CD4-positive, alpha-beta T cell (primary cell): Measurements from ENCODE around the gene CUTC. TPM values are rescaled to one million over a fixed set of nuclear protein-coding genes. Genes with fewer than 3 reads are reported as not detected.
"Not testable (repeated sequence)": the region's sequence is repeated elsewhere in the genome, so short reads cannot be mapped to it uniquely, and the experiment has no call there.

ENCODE experiments used
- ATAC-seq: fragments of 200-7000 bp; cut with Tn5 transposase; one replicate; pipeline ENCODE4 v1.10.0; 2022; ENCODE audit warnings: mild to moderate bottlenecking; ENCODE audit not compliant: poor library complexity
- CTCF ChIA-PET: fragments of 350-600 bp; sonication (Branson Sonifier 250); formaldehyde crosslinking; loops from one replicate; lab custom pipeline; 2021; ENCODE audit warnings: antibody characterized with exemption, inconsistent platforms; lab: Charles Lee
- POLR2A ChIA-PET: fragments of 350-600 bp; sonication (Branson Sonifier 250); formaldehyde crosslinking; loops from one replicate; lab custom pipeline; 2021; ENCODE audit warnings: antibody characterized with exemption, inconsistent platforms; lab: Charles Lee
- DNase-seq, 14 experiments: peaks; one replicate each; pipeline ENCODE4 v3.0.0-alpha.2; 2013 to 2020; ENCODE audit warnings: mixed read lengths in 2 of 14
- H3K27ac ChIP-seq, 2 donors: one replicate each; pipeline versions ENCODE4 v1.5.1 to v1.7.0; 2013; ENCODE audit warnings: low read length in 2 of 2, low read depth in 1 of 2, mild to moderate bottlenecking in 1 of 2
- H3K27me3 ChIP-seq, 2 experiments: 1 replicate in 1 of 2; 2 replicates in 1 of 2; pipeline versions ENCODE4 v1.6.1 to v1.7.0; 2013; ENCODE audit warnings: low read length in 2 of 2, control low read depth in 1 of 2, mild to moderate bottlenecking in 1 of 2, moderate library complexity in 1 of 2; ENCODE audit not compliant: insufficient read depth in 2 of 2, control insufficient read depth in 1 of 2
- H3K36me3 ChIP-seq: one replicate; pipeline ENCODE4 v1.6.1; 2013; ENCODE audit warnings: low read length, control low read depth; ENCODE audit not compliant: insufficient read depth
- H3K4me1 ChIP-seq: one replicate; pipeline ENCODE4 v1.6.1; 2013; ENCODE audit warnings: low read length, control low read depth; ENCODE audit not compliant: insufficient read depth
- H3K4me3 ChIP-seq: one replicate; pipeline ENCODE4 v1.5.1; 2013; ENCODE audit warnings: mild to moderate bottlenecking, low read length, moderate library complexity
- H3K9me3 ChIP-seq, 2 experiments: 1 replicate in 1 of 2; 2 replicates in 1 of 2; pipeline versions ENCODE4 v1.6.1 to v1.7.0; 2013; ENCODE audit warnings: low read length in 2 of 2, mild to moderate bottlenecking in 2 of 2, control low read depth in 1 of 2, moderate library complexity in 1 of 2; ENCODE audit not compliant: control insufficient read depth in 1 of 2, insufficient read depth in 1 of 2
- H3K27ac Mint-ChIP-seq: one replicate; pipeline ENCODE4 v1.8.0; 2020; ENCODE audit warnings: mixed read lengths
- H3K27me3 Mint-ChIP-seq: one replicate; pipeline ENCODE4 v1.8.0; 2021; ENCODE audit warnings: mixed read lengths
- H3K36me3 Mint-ChIP-seq: one replicate; pipeline ENCODE4 v1.8.0; 2021; ENCODE audit warnings: low read depth, mixed read lengths
- H3K4me1 Mint-ChIP-seq: one replicate; pipeline ENCODE4 v1.8.0; 2021; ENCODE audit warnings: low read depth, mixed read lengths
- H3K4me3 Mint-ChIP-seq: one replicate; pipeline ENCODE4 v1.8.0; 2020; ENCODE audit warnings: mild to moderate bottlenecking, mixed read lengths
- H3K9me3 Mint-ChIP-seq: one replicate; pipeline ENCODE4 v1.8.0; 2020; ENCODE audit warnings: mixed read lengths
- CTCF ChIP-seq: fragments of 200-600 bp; IDR thresholded peaks from one replicate; pipeline ENCODE4 v1.8.0; 2022; ENCODE audit warnings: antibody characterized with exemption, mild to moderate bottlenecking
- intact Hi-C, 2 experiments: fragments of 100-400 bp; cut with DNase I in 1 of 2; cut with micrococcal nuclease in 1 of 2; formaldehyde crosslinking; loops; one replicate each; pipeline versions ENCODE4 v1.15.1 to v1.9.0; 2023 to 2025; cut with DNase I, micrococcal nuclease
- total RNA-seq, 174 experiments: library from RNA in 2 of 174; stranded (reverse) in 2 of 174; gene quantifications; one replicate each; pipeline ENCODE4 v1.2.3 and lab custom pipeline; 2021 to 2026

CUTC gene
- total RNA-seq, 2 experiments from 2014 or later = 14.1 to 16.0 TPM

DNA sequence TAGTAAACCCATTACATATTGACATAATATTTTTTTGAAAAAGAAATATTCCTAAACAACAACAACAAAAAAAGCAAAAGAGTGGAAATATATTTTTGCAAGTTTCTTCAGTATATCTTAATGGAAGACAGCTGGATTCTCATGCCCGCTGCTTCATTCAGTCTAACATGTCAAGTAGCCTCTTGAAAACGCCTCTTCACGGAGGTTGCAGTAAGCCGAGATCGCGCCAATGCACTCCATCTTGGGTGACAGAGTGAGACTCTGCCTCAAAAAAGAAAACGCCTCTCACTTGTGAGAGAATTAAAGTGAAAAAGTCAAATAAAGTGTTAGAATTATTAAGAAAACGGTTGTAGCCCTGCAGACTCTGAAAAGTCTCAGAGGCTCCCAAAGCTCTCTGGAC is 1.3 kb downstream of the CUTC start:
- no peak for TF ChIP-seq CTCF
- H3K36me3 Mint-ChIP-seq = peaks cover 53% of the 10 kb centered on the region

GRCh38 chr10:99734111-99734510 is 2.1 kb downstream of the CUTC start:
- H3K9me3 Mint-ChIP-seq, POLR2A ChIA-PET, H3K27ac ChIP-seq, H3K27me3 ChIP-seq, H3K4me3 ChIP-seq, H3K9me3 ChIP-seq, H3K27me3 Mint-ChIP-seq, DNase-seq, H3K4me3 Mint-ChIP-seq, ATAC-seq: not testable (repeated sequence)
- CTCF ChIA-PET = interaction anchor here (1.1 to 1.3 kb wide), 2 partner anchors 275 to 342 kb away, joined by 4 to 5 read pairs; partner anchors contain the start of gene DNMBP
- Mint-ChIP-seq H3K4me1 (peaks cover 52% of the 10 kb centered on the region), H3K36me3 (peaks cover 56% of the 10 kb centered on the region), H3K27ac (peak overlapping the region; percentile 5)
- Histone ChIP-seq H3K36me3 (peaks cover 25% of the 10 kb centered on the region), H3K4me1 (peaks cover 26% of the 10 kb centered on the region)
- intact Hi-C loops = loop anchor here (5.0 to 10.0 kb wide), 7 partner anchors 72 to 1602 kb away; partner anchors contain the start of genes ERLIN1 (in 1 of the 2), HPS1 (in 1 of the 2), R3HCC1L (in 1 of the 2) and SLC25A28 (in 1 of the 2)

More for the DNA sequence above, 1.3 kb downstream of the CUTC start:
- POLR2A ChIA-PET = interaction anchor here (2.4 to 2.9 kb wide), 2 partner anchors 113 to 303 kb away, joined by 12 to 57 read pairs; partner anchors contain the start of genes GOT1 and SLC25A28
- ATAC-seq (no peak), DNase-seq (peak in 1 of 14 experiments; percentile 19)
- Mint-ChIP-seq H3K27me3 (no peaks in the 10 kb centered on the region), H3K4me1 (peaks cover 52% of the 10 kb centered on the region), H3K4me3 (peak overlapping the region; percentile 76), H3K27ac (peak overlapping the region; percentile 5), H3K9me3 (no peaks in the 10 kb centered on the region)
- Histone ChIP-seq H3K27ac (no peak overlapping the region), H3K4me1 (peaks cover 26% of the 10 kb centered on the region), H3K27me3 (no peaks in the 10 kb centered on the region), H3K4me3 (no peak overlapping the region), H3K36me3 (peaks cover 23% of the 10 kb centered on the region), H3K9me3 (no peaks in the 10 kb centered on the region)
- CTCF ChIA-PET = interaction anchor here (1.1 to 2.2 kb wide), 3 partner anchors 10 to 341 kb away, joined by 4 to 7 read pairs (median 5); partner anchors contain the start of gene DNMBP
- intact Hi-C loops = loop anchor here (5.0 to 10.0 kb wide), 7 partner anchors 71 to 1601 kb away; partner anchors contain the start of genes ERLIN1 (in 1 of the 2), HPS1 (in 1 of the 2), R3HCC1L (in 1 of the 2) and SLC25A28 (in 1 of the 2)

DNA sequence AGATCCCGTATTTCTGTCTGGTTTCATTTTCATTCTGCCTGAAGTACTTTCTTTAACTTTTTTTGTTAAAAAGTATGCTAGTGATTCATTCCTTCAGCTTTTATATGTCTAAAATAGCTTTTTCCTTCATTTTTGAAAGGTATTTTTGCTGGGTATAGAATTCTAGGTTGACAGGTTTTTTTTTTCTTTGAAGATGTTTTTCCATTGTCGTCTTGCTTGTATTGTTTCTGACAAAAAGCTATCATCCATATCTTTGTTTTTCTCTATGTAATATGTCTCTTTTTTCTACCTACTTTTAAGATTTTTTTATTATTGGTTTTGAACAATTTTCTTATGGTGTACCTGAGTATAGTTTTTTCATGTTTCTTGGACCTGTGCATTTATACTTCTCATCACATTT is 8.2 kb downstream of the CUTC start:
- H3K27ac Mint-ChIP-seq = no peak overlapping the region
- Histone ChIP-seq H3K9me3 (peaks cover 0 to 24% of the 10 kb centered on the region in 2 experiments), H3K36me3 (peaks cover 83% of the 10 kb centered on the region), H3K4me3 (no peak overlapping the region), H3K4me1 (no peaks in the 10 kb centered on the region), H3K27me3 (no peaks in the 10 kb centered on the region), H3K27ac (no peak overlapping the region)
- ChIA-PET POLR2A (interaction anchor here (2.1 to 2.4 kb wide), 2 partner anchors 8 to 120 kb away, joined by 5 to 6 read pairs; partner anchors contain the start of genes COX15, CUTC and SLC25A28), CTCF (no interaction called here)
- H3K4me3 Mint-ChIP-seq = no peak overlapping the region
- peaks cover 31% of the 10 kb centered on the region for H3K4me1 Mint-ChIP-seq
- no peaks in the 10 kb centered on the region for H3K27me3 Mint-ChIP-seq
- TF ChIP-seq CTCF = no peak
- intact Hi-C loops = no loop called here
- peaks cover 93% of the 10 kb centered on the region for H3K36me3 Mint-ChIP-seq
- DNase-seq (peak in 1 of 14 experiments; percentile 11), ATAC-seq (no peak)
- peaks cover 12% of the 10 kb centered on the region for H3K9me3 Mint-ChIP-seq
